Nephron (organoid): ENCODE data around the gene STAT5A.
A peak's percentile ranks its signal among the peaks of the same experiment; 100 is the strongest.
"Not testable (repeated sequence)": the region's sequence is repeated elsewhere in the genome, so short reads cannot be mapped to it uniquely, and the experiment has no call there.

ENCODE experiments used
- H3K27ac Mint-ChIP-seq, 3 experiments: 2 replicates each; pipeline ENCODE4 v1.8.0; 2020; ENCODE audit warnings: mixed read lengths in 3 of 3, mild to moderate bottlenecking in 2 of 3, moderate library complexity in 1 of 3
- H3K27me3 Mint-ChIP-seq: 2 replicates; pipeline ENCODE4 v1.8.0; 2021; ENCODE audit warnings: low read depth, mild to moderate bottlenecking, moderate library complexity, mixed read lengths
- H3K36me3 Mint-ChIP-seq: 2 replicates; pipeline ENCODE4 v1.8.0; 2020; ENCODE audit warnings: low read depth, mixed read lengths
- H3K4me1 Mint-ChIP-seq: 2 replicates; pipeline ENCODE4 v1.8.0; 2020; ENCODE audit warnings: mixed read lengths
- H3K4me3 Mint-ChIP-seq, 3 experiments: 2 replicates each; pipeline ENCODE4 v1.8.0; 2020; ENCODE audit warnings: mild to moderate bottlenecking in 3 of 3, mixed read lengths in 3 of 3, moderate library complexity in 2 of 3
- H3K9me3 Mint-ChIP-seq: 2 replicates; pipeline ENCODE4 v1.8.0; 2020; ENCODE audit warnings: mixed read lengths
- CTCF ChIP-seq, 3 experiments: fragments of 200-600 bp; sonication (generic); IDR thresholded peaks; one replicate each; pipeline ENCODE4 v1.5.0; 2021; ENCODE audit warnings: antibody characterized with exemption in 3 of 3; ENCODE audit not compliant: unreplicated experiment in 3 of 3

The STAT5A gene

GRCh38 chr17:42316755-42317154, 28.5 kb downstream of the STAT5A start:
- no peak overlapping the region for H3K4me3 Mint-ChIP-seq
- H3K27me3 Mint-ChIP-seq, result no peaks in the 10 kb centered on the region
- no peak for TF ChIP-seq CTCF (IDR thresholded peaks at IDR 0.05; ENCODE audit: unreplicated experiment in 3 of 3)
- no peaks in the 10 kb centered on the region for H3K9me3 Mint-ChIP-seq
- H3K27ac Mint-ChIP-seq, result no peak overlapping the region
- peaks cover 12% of the 10 kb centered on the region for H3K4me1 Mint-ChIP-seq
- H3K36me3 Mint-ChIP-seq, result peaks cover 41% of the 10 kb centered on the region

GRCh38 chr17:42317266-42317845, 29.1 kb downstream of the STAT5A start:
- TF ChIP-seq CTCF (IDR thresholded peaks at IDR 0.05; ENCODE audit: unreplicated experiment in 3 of 3), result no peak
- Mint-ChIP-seq H3K27ac (no peak overlapping the region), H3K36me3 (peaks cover 47% of the 10 kb centered on the region), H3K9me3 (no peaks in the 10 kb centered on the region), H3K4me3 (no peak overlapping the region), H3K4me1 (peaks cover 8% of the 10 kb centered on the region), H3K27me3 (no peaks in the 10 kb centered on the region)

GRCh38 chr17:42317967-42318366, 29.7 kb downstream of the STAT5A start:
- H3K9me3 Mint-ChIP-seq, H3K4me1 Mint-ChIP-seq, H3K27ac Mint-ChIP-seq, H3K27me3 Mint-ChIP-seq, H3K4me3 Mint-ChIP-seq: not testable (repeated sequence)
- H3K36me3 Mint-ChIP-seq, result peaks cover 53% of the 10 kb centered on the region

- Mint-ChIP-seq H3K9me3 (no peaks in the 10 kb centered on the region), H3K4me1 (peaks cover 4% of the 10 kb centered on the region), H3K4me3 (no peak overlapping the region), H3K36me3 (peaks cover 60% of the 10 kb centered on the region), H3K27ac (no peak overlapping the region), H3K27me3 (no peaks in the 10 kb centered on the region)
- TF ChIP-seq CTCF (IDR thresholded peaks at IDR 0.05; ENCODE audit: unreplicated experiment in 3 of 3), result no peak
Observed at GRCh38 chr17:42321555-42321954, 33.3 kb downstream of the STAT5A start.

- no peak overlapping the region for H3K4me3 Mint-ChIP-seq
- no peaks in the 10 kb centered on the region for H3K9me3 Mint-ChIP-seq
Observed at GRCh38 chr17:42322382-42323267, 34.3 kb downstream of the STAT5A start.

More at GRCh38 chr17:42322382-42323267, 34.3 kb downstream of the STAT5A start:
- peaks cover 58% of the 10 kb centered on the region for H3K36me3 Mint-ChIP-seq
- peaks cover 4% of the 10 kb centered on the region for H3K4me1 Mint-ChIP-seq
- H3K27ac Mint-ChIP-seq, result no peak overlapping the region
- H3K27me3 Mint-ChIP-seq, result no peaks in the 10 kb centered on the region
- TF ChIP-seq CTCF (IDR thresholded peaks at IDR 0.05; ENCODE audit: unreplicated experiment in 3 of 3), result peak; percentile 100
